NCI-H526 treated with DMSO at 0.1 percent for 48 hours (cell line): ENCODE results near the gene LRRC10B.

ENCODE experiments used
- DNase-seq: peaks from one replicate; lab custom pipeline; 2025; lab: John Stamatoyannopoulos, UW

The LRRC10B gene

GRCh38 chr11:61531044-61531443 lies 22.5 kb downstream of the LRRC10B start:
- no peak for DNase-seq

- peak; percentile 27 for DNase-seq
Observed at GRCh38 chr11:61532134-61533038, 23.8 kb downstream of the LRRC10B start.

GRCh38 chr11:61533039-61533375 lies 24.5 kb downstream of the LRRC10B start:
- DNase-seq: no peak

- peak; percentile 89 for DNase-seq
Observed at GRCh38 chr11:61533401-61533800, 24.9 kb downstream of the LRRC10B start.

GRCh38 chr11:61534025-61534932 lies 25.7 kb downstream of the LRRC10B start:
- DNase-seq: no peak

GRCh38 chr11:61534933-61535839 lies 26.6 kb downstream of the LRRC10B start:
- DNase-seq: no peak

GRCh38 chr11:61535998-61536675 lies 27.6 kb downstream of the LRRC10B start:
- no peak for DNase-seq

GRCh38 chr11:61536676-61537270 lies 28.2 kb downstream of the LRRC10B start:
- DNase-seq: no peak

GRCh38 chr11:61537326-61537725 lies 28.8 kb downstream of the LRRC10B start:
- no peak for DNase-seq

- DNase-seq: no peak
Observed at GRCh38 chr11:61538636-61538961, 30.1 kb downstream of the LRRC10B start.

- no peak for DNase-seq
Observed at GRCh38 chr11:61539006-61539405, 30.5 kb downstream of the LRRC10B start.

- DNase-seq: no peak
Observed at GRCh38 chr11:61539831-61540357, 31.3 kb downstream of the LRRC10B start.

GRCh38 chr11:61540528-61540927 lies 32.0 kb downstream of the LRRC10B start:
- no peak for DNase-seq

GRCh38 chr11:61541598-61541997 lies 33.0 kb downstream of the LRRC10B start:
- no peak for DNase-seq

- DNase-seq: no peak
Observed at GRCh38 chr11:61542024-61542461, 33.5 kb downstream of the LRRC10B start.

GRCh38 chr11:61542705-61543104 lies 34.2 kb downstream of the LRRC10B start:
- DNase-seq: no peak

- no peak for DNase-seq
Observed at GRCh38 chr11:61543606-61544306, 35.2 kb downstream of the LRRC10B start.

GRCh38 chr11:61544466-61544865 lies 35.9 kb downstream of the LRRC10B start:
- DNase-seq: no peak

- DNase-seq: no peak
Observed at GRCh38 chr11:61545341-61545740, 36.8 kb downstream of the LRRC10B start.

GRCh38 chr11:61545921-61546320 lies 37.4 kb downstream of the LRRC10B start:
- no peak for DNase-seq
